AG09309 (cell line): Measurements from ENCODE around the gene PPP2R5E.

Experiments used
- DNase-seq: peaks from one replicate; pipeline ENCODE4 v3.0.0-alpha.2; 2010; ENCODE audit warnings: low read depth
- H3K4me3 ChIP-seq: 2 replicates; pipeline ENCODE4 v1.5.1; 2011; ENCODE audit warnings: mild to moderate bottlenecking, low read depth, low read length, moderate library complexity; ENCODE audit not compliant: control insufficient read depth
- TF ChIP-seq, protein P1 (sequence below): IDR thresholded peaks from 2 replicates; pipeline ENCODE4 v1.5.1; 2011; ENCODE audit warnings: mild to moderate bottlenecking, low read depth, low read length, inconsistent platforms; ENCODE audit not compliant: insufficient read depth, control insufficient read depth; ENCODE audit errors: missing control alignments

Gene PPP2R5E

DNA sequence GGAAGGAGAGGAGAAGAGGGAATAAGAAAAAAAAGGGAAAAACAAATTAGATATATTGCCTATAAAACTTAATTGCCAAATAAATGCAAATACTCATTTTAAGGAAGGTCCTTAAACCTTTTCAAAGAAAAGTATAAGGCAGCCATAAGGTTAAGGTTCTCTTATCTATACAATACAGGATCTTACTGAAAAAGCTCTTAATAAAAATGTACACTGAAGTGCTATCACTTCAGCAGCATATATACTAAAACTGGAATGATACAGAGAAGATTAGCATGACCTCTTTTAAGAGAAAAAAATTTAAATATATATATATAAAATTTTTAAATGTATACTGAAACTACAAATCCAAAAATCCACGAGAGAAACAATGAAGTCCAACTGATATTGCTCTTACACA, 65.6 kb downstream of the PPP2R5E start:
- H3K4me3 ChIP-seq, result no peak overlapping the region
- no peak for DNase-seq

DNA sequence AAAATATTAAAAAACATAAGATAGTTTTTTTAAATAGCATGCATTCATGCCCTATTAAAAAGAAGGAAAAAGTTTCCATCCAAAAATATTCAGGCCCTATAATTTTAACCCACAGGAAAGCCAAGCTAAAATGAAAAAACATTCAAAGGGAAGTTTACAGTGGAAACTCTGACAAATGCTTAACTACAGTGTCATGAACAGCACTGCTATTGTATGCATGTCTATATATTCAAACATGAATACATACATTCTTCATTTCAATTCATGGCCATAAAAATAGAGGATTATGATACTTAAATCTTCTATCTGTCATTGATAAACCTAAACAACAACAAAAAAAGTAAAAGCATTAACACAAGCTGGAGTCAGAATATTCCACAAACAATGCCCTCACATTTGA, 67.4 kb downstream of the PPP2R5E start:
- TF ChIP-seq, protein P1, sequence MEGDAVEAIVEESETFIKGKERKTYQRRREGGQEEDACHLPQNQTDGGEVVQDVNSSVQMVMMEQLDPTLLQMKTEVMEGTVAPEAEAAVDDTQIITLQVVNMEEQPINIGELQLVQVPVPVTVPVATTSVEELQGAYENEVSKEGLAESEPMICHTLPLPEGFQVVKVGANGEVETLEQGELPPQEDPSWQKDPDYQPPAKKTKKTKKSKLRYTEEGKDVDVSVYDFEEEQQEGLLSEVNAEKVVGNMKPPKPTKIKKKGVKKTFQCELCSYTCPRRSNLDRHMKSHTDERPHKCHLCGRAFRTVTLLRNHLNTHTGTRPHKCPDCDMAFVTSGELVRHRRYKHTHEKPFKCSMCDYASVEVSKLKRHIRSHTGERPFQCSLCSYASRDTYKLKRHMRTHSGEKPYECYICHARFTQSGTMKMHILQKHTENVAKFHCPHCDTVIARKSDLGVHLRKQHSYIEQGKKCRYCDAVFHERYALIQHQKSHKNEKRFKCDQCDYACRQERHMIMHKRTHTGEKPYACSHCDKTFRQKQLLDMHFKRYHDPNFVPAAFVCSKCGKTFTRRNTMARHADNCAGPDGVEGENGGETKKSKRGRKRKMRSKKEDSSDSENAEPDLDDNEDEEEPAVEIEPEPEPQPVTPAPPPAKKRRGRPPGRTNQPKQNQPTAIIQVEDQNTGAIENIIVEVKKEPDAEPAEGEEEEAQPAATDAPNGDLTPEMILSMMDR, result no peak
- H3K4me3 ChIP-seq, result no peak overlapping the region
- DNase-seq, result no peak

More for the DNA sequence above, 65.6 kb downstream of the PPP2R5E start:
- TF ChIP-seq, protein P1, result no peak

DNA sequence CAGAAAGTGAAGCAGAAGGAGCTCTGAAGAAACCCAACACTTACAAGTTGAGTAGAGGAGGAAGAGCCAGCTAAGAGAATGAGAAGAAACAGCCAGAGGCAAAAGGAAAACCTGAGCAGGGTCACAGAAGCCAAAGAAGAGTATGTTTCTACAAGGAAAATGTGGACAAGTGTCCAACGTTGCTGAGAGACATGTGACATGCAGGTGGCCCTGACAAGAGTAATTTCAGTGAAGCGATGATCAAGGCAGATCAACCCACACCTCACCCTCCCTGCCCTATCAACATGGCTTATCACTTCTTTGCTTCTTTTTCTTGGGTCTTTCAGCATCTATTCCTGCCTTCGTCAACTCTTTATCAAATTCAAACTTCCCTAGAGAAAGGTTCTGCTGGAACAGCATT, 68.3 kb downstream of the PPP2R5E start:
- DNase-seq, result no peak
- TF ChIP-seq, protein P1, result no peak
- H3K4me3 ChIP-seq, result no peak overlapping the region

- DNase-seq, result no peak
- H3K4me3 ChIP-seq, result no peak overlapping the region
- TF ChIP-seq, protein P1, result no peak
Observed at GRCh38 chr14:63474111-63474510, 69.1 kb downstream of the PPP2R5E start.

GRCh38 chr14:63472986-63473788, 70.0 kb downstream of the PPP2R5E start:
- TF ChIP-seq, protein P1, result no peak
- no peak overlapping the region for H3K4me3 ChIP-seq
- DNase-seq, result no peak

DNA sequence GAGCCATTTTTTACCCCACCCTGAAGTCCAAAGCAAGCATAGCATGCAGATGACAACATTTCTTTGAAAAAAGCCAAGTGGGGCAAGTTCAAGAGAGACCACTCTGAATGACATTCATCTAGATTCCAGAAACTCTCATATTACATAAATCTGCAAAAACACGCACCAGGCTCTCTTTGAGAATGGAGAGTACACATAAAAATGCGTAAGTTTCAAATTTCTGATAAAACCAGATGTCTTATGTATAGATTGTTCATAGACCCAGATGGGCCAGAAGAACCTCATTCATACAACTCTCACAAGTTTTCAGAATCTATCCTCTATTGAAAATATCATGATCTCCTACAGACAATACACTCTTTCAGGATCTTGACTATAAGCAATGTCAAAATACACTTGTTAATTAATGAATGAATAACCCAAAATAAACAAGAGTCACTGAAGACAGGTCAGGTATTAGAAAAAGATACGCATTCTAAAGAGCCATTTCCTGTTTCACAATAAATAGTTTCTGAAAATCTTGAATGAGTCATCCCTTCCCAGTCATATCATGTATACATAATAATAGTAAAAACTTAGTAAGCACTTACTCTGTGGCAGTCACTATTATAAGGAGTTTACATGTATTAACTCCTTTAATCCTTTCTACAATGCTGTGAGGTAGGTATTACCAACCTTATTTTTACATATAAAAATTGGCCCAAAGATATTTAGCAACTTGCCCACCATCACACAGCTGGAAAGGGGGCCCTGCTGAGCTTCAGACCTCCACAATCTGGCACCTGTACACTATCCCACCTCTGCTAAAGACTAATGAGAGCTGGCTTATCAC, 72.0 kb downstream of the PPP2R5E start:
- no peak overlapping the region for H3K4me3 ChIP-seq
- DNase-seq, result peak; percentile 38

More for the DNA sequence above, 72.0 kb downstream of the PPP2R5E start:
- TF ChIP-seq, protein P1, result no peak
